Aorta (tissue), 5 donors: ENCODE data around the gene SH2B3. TPM values are rescaled to one million over a fixed set of nuclear protein-coding genes. Genes with fewer than 3 reads are reported as not detected.
"Not testable (repeated sequence)": the region's sequence is repeated elsewhere in the genome, so short reads cannot be mapped to it uniquely, and the experiment has no call there.

ENCODE experiments used
- ATAC-seq: fragments of 200-7000 bp; cut with Tn5 transposase; one replicate; pipeline ENCODE4 v1.9.1; 2022; ENCODE audit warnings: moderate library complexity; ENCODE audit not compliant: low FRiP score
- DNase-seq, 2 donors: peaks; one replicate each; pipeline ENCODE4 v3.0.0-alpha.2; 2020
- H3K27ac ChIP-seq, 2 donors: one replicate each; pipeline ENCODE4 v1.5.1; 2013; ENCODE audit warnings: low read length in 2 of 2, mild to moderate bottlenecking in 2 of 2, moderate library complexity in 2 of 2, control low read depth in 1 of 2, inconsistent platforms in 1 of 2, low read depth in 1 of 2
- H3K27me3 ChIP-seq, 2 donors: one replicate each; pipeline ENCODE4 v1.6.1; 2013; ENCODE audit warnings: control low read depth in 1 of 2, low read length in 1 of 2, mild to moderate bottlenecking in 1 of 2, moderate library complexity in 1 of 2; ENCODE audit not compliant: insufficient read depth in 2 of 2, control insufficient read depth in 1 of 2
- H3K36me3 ChIP-seq, 2 donors: one replicate each; pipeline ENCODE4 v1.6.1; 2013; ENCODE audit warnings: control low read depth in 1 of 2, low read length in 1 of 2, mild to moderate bottlenecking in 1 of 2; ENCODE audit not compliant: insufficient read depth in 2 of 2, control insufficient read depth in 1 of 2
- H3K4me1 ChIP-seq, 2 donors: one replicate each; pipeline ENCODE4 v1.6.1; 2013; ENCODE audit warnings: low read length in 2 of 2, control low read depth in 1 of 2, mild to moderate bottlenecking in 1 of 2, moderate library complexity in 1 of 2; ENCODE audit not compliant: insufficient read depth in 2 of 2, control insufficient read depth in 1 of 2
- H3K4me3 ChIP-seq, 2 donors: one replicate each; pipeline ENCODE4 v1.5.1; 2013; ENCODE audit warnings: low read length in 2 of 2, control low read depth in 1 of 2, mild to moderate bottlenecking in 1 of 2
- H3K9me3 ChIP-seq: one replicate; pipeline ENCODE4 v1.6.1; 2013; ENCODE audit warnings: mild to moderate bottlenecking, low read length; ENCODE audit not compliant: control insufficient read depth
- WGBS, 2 donors: extraction: QIAGEN DNeasy Blood & Tissue Kit; methylation state at CpG; one replicate each; pipeline ENCODE4 v1.1.7; 2013; 5-methylcytosine and 5-hydroxymethylcytosine counted together
- intact Hi-C, 2 donors: fragments of 100-400 bp; cut with DNase I; formaldehyde crosslinking; loops; one replicate each; pipeline versions ENCODE4 v1.14.2 to v1.15.0; 2022
- polyA plus RNA-seq, 2 donors: library from polyadenylated mRNA; stranded (reverse); fragments of 200-250 nt; gene quantifications; one replicate each; pipeline ENCODE4 v1.2.3, GENCODE V29; 2013
- total RNA-seq, 2 donors: library from RNA; stranded (reverse); fragmentation: NEBNext Ultra II Directional; extraction: Animal tissue kit (Norgen Biotek cat#: 25700); gene quantifications; one replicate each; pipeline ENCODE4 v1.2.1, GENCODE V29; 2021
- donor health status: healthy with polysubstance abuse.
- donor health status: Bipolar disorder and iron deficiency.
- donor health status: DM: no; HTN: no; CAD: no.
- donor health status: DM: no; HTN: no; CAD: no.
- donor health status: DM: yes; HTN: yes; CAD: no.

The SH2B3 gene
- total and polyA plus RNA-seq, 4 donors = 11.4 to 45.5 (median 23.5) TPM

- no peaks in the 10 kb centered on the region for H3K4me1 ChIP-seq
- no peak overlapping the region for H3K27ac ChIP-seq
- no peaks in the 10 kb centered on the region for H3K9me3 ChIP-seq
- peaks cover 0 to 5% of the 10 kb centered on the region in 2 donors for H3K36me3 ChIP-seq
- no peak for ATAC-seq
- DNase-seq = no peak
- intact Hi-C loops = no loop called here
- no peak overlapping the region for H3K4me3 ChIP-seq
- 11 to 19% methylated on average over 4 of the region's 4 CpGs for WGBS, 2 donors
- no peaks in the 10 kb centered on the region for H3K27me3 ChIP-seq
Measured at GRCh38 chr12:111488271-111488670, 82.5 kb downstream of the SH2B3 start.

GRCh38 chr12:111488798-111489197 is 83.1 kb downstream of the SH2B3 start:
- Histone ChIP-seq H3K9me3 (no peaks in the 10 kb centered on the region), H3K4me1 (no peaks in the 10 kb centered on the region), H3K27ac (no peak overlapping the region), H3K4me3 (no peak overlapping the region), H3K27me3 (no peaks in the 10 kb centered on the region), H3K36me3 (peaks cover 0 to 5% of the 10 kb centered on the region in 2 donors)
- no peak for DNase-seq
- 90 to 94% methylated on average over 2 of the region's 2 CpGs for WGBS, 2 donors
- ATAC-seq = no peak
- intact Hi-C loops = no loop called here

GRCh38 chr12:111492979-111493378 is 87.3 kb downstream of the SH2B3 start:
- H3K4me1 ChIP-seq, intact Hi-C loops, DNase-seq, ATAC-seq, H3K27ac ChIP-seq, H3K27me3 ChIP-seq, H3K4me3 ChIP-seq, H3K9me3 ChIP-seq, H3K36me3 ChIP-seq: not testable (repeated sequence)
- WGBS, 2 donors = 55 to 67% methylated on average over 7 of the region's 7 CpGs

- peaks cover 0 to 1% of the 10 kb centered on the region in 2 donors for H3K36me3 ChIP-seq
- H3K4me3 ChIP-seq = no peak overlapping the region
- ATAC-seq = no peak
- no peak overlapping the region for H3K27ac ChIP-seq
- intact Hi-C loops = no loop called here
- H3K27me3 ChIP-seq = no peaks in the 10 kb centered on the region
- DNase-seq = no peak
- H3K9me3 ChIP-seq = no peaks in the 10 kb centered on the region
- WGBS, 2 donors = 94 to 97% methylated on average over 4 of the region's 4 CpGs
- H3K4me1 ChIP-seq = no peaks in the 10 kb centered on the region
Measured at GRCh38 chr12:111494676-111495075, 89.0 kb downstream of the SH2B3 start.

Other genes with a start within 250 kb of the SH2B3 start
- gene PHETA1, start 36.8 kb upstream of the SH2B3 start, total RNA-seq = 10 to 100 TPM in 1 of 2 donors, 1 to 10 TPM in 1; 9.3 to 13.5 TPM
- gene PHETA1, start 36.8 kb upstream of the SH2B3 start, polyA plus RNA-seq = 10 to 100 TPM in 1 of 2 donors, 1 to 10 TPM in 1; 6.9 to 12.9 TPM
- 10 to 100 TPM; 69.4 to 97.5 TPM for gene ATXN2, start 193.4 kb downstream of the SH2B3 start, total RNA-seq
- 10 to 100 TPM; 23.8 to 29.3 TPM for gene ATXN2, start 193.4 kb downstream of the SH2B3 start, polyA plus RNA-seq